HepG2 (cell line): ENCODE measurements around the gene PLPPR4. TPM values are rescaled to one million over a fixed set of nuclear protein-coding genes. Genes with fewer than 3 reads are reported as not detected.

Experiments
- ATAC-seq: fragments of 200-7000 bp; cut with Tn5 transposase; 3 replicates; pipeline ENCODE4 v1.9.1; 2020; ENCODE audit warnings: mild to moderate bottlenecking, moderate library complexity
- BruUV-seq: library from RNA; stranded (reverse); fragments of 400-500 nt; replicated peaks from 2 replicates; lab custom pipeline; 2021; lab: Mats Ljungman, UMichigan
- CTCF ChIA-PET: fragments of 300-600 bp; formaldehyde crosslinking; extraction: SDS; loops from one replicate; lab custom pipeline; 2021; ENCODE audit warnings: low total read pairs, inconsistent platforms, low intra/inter-chr PET ratio; lab: Yijun Ruan, JAX
- POLR2A ChIA-PET: fragments of 350-600 bp; sonication (Branson Sonifier 250); formaldehyde crosslinking; loops from one replicate; lab custom pipeline; 2020; ENCODE audit warnings: antibody characterized with exemption, inconsistent platforms; lab: Yijun Ruan, JAX
- DNase-seq: peaks from one replicate; pipeline ENCODE4 v3.0.0-alpha.2; 2015; ENCODE audit warnings: low spot score
- FAIRE-seq: peaks from 3 replicates; lab custom pipeline; 2011; peaks lifted over from hg19 to GRCh38; lab: Jason Lieb, UNC
- H2AFZ ChIP-seq: one replicate; pipeline ENCODE4 v1.6.1; 2011; ENCODE audit warnings: low read length, inconsistent platforms
- H3K27ac ChIP-seq: fragments of 300-600 bp; 3 replicates; pipeline ENCODE4 v1.8.0; 2011; ENCODE audit warnings: mixed run types, mild to moderate bottlenecking, mixed read lengths, low read length, inconsistent platforms; ENCODE audit not compliant: insufficient read depth; ENCODE audit errors: extremely low read length
- H3K27me3 ChIP-seq, 2 experiments: fragments of 200-600 bp in 1 of 2; 2 replicates in 1 of 2; 3 replicates in 1 of 2; pipeline versions ENCODE4 v1.6.0 to v1.8.0; 2011; ENCODE audit warnings: low read length in 2 of 2, mild to moderate bottlenecking in 2 of 2, moderate library complexity in 2 of 2, inconsistent platforms in 1 of 2; ENCODE audit not compliant: insufficient read depth in 2 of 2, control insufficient read depth in 1 of 2
- H3K36me3 ChIP-seq, 2 experiments: fragments of 200-600 bp in 1 of 2; replicated peaks in 1 of 2; 2 replicates in 1 of 2; 3 replicates in 1 of 2; pipeline versions ENCODE4 v1.5.1 to v1.8.0; 2011; ENCODE audit warnings: low read length in 2 of 2, inconsistent platforms in 1 of 2; ENCODE audit not compliant: insufficient read depth in 2 of 2, control insufficient read depth in 1 of 2
- H3K4me1 ChIP-seq: 2 replicates; pipeline ENCODE4 v1.5.1; 2012; ENCODE audit warnings: low read length, inconsistent platforms; ENCODE audit not compliant: insufficient read depth
- H3K4me2 ChIP-seq: 2 replicates; pipeline ENCODE4 v1.6.0; 2011; ENCODE audit warnings: low read depth, low read length, inconsistent platforms
- H3K4me3 ChIP-seq, 3 experiments: fragments of 200-600 bp in 1 of 3; sonication (generic), shearing (Covaris generic) in 1 of 3; replicated peaks in 1 of 3; 2 replicates each; pipeline ENCODE4 v1.5.1; 2011 to 2016; ENCODE audit warnings: low read length in 3 of 3, inconsistent platforms in 2 of 3, low read depth in 2 of 3, mild to moderate bottlenecking in 2 of 3, control low read depth in 1 of 3, mixed read lengths in 1 of 3; ENCODE audit not compliant: insufficient read depth in 1 of 3
- H3K79me2 ChIP-seq: one replicate; pipeline ENCODE4 v1.6.1; 2011; ENCODE audit warnings: low read length, inconsistent platforms; ENCODE audit not compliant: insufficient read depth
- H3K9ac ChIP-seq: 2 replicates; pipeline ENCODE4 v1.6.0; 2011; ENCODE audit warnings: mild to moderate bottlenecking, low read depth, low read length, inconsistent platforms; ENCODE audit not compliant: insufficient read depth
- H3K9me3 ChIP-seq: 2 replicates; pipeline ENCODE4 v1.5.1; 2012; ENCODE audit warnings: mild to moderate bottlenecking, low read length
- H4K20me1 ChIP-seq: 2 replicates; pipeline ENCODE4 v1.6.0; 2011; ENCODE audit warnings: inconsistent platforms, mild to moderate bottlenecking, low read length, moderate library complexity; ENCODE audit not compliant: insufficient read depth
- KLF11 ChIP-seq: IDR thresholded peaks from 2 replicates; pipeline ENCODE4 v1.6.1; 2016; ENCODE audit warnings: missing compliant biosample characterization
- KLF9 ChIP-seq: IDR thresholded peaks from 2 replicates; pipeline ENCODE4 v1.6.1; 2016; ENCODE audit warnings: low read depth
- MEIS1 ChIP-seq: sonication (generic); formaldehyde crosslinking; IDR thresholded peaks from 2 replicates; pipeline ENCODE4 v1.9.0; 2021; ENCODE audit warnings: mild to moderate bottlenecking, missing genetic modification reagents, moderate library complexity, borderline replicate concordance
- NKX3-1 ChIP-seq: sonication (generic); formaldehyde crosslinking; IDR thresholded peaks from 2 replicates; pipeline ENCODE4 v1.5.0; 2020; ENCODE audit warnings: missing genetic modification reagents
- PCBP1 ChIP-seq: fragments of 200-400 bp; formaldehyde crosslinking; IDR thresholded peaks from 2 replicates; pipeline ENCODE4 v1.6.1; 2017; ENCODE audit warnings: mild to moderate bottlenecking, low read depth, low read length, borderline replicate concordance
- PTBP1 ChIP-seq: fragments of 200-400 bp; formaldehyde crosslinking; IDR thresholded peaks from 2 replicates; pipeline ENCODE4 v1.6.1; 2018; ENCODE audit warnings: low read length, low read depth; ENCODE audit not compliant: poor library complexity, severe bottlenecking
- RBM22 ChIP-seq: fragments of 200-400 bp; formaldehyde crosslinking; optimal IDR thresholded peaks from 2 replicates; pipeline ENCODE3; 2017; ENCODE audit warnings: mild to moderate bottlenecking, low read length, moderate library complexity
- SUZ12 ChIP-seq: fragments of 150-350 bp; IDR thresholded peaks from 2 replicates; pipeline ENCODE4 v1.6.1; 2014; ENCODE audit warnings: low read depth, low read length
- TOE1 ChIP-seq: sonication (generic); formaldehyde crosslinking; IDR thresholded peaks from 2 replicates; pipeline ENCODE4 v1.4.0; 2020; ENCODE audit warnings: mild to moderate bottlenecking, missing genetic modification reagents
- ZFP82 ChIP-seq: sonication (generic); formaldehyde crosslinking; IDR thresholded peaks from 2 replicates; pipeline ENCODE4 v1.5.1; 2020; ENCODE audit warnings: mild to moderate bottlenecking, missing genetic modification reagents, borderline replicate concordance
- ZFP90 ChIP-seq: sonication (generic); formaldehyde crosslinking; IDR thresholded peaks from 2 replicates; pipeline ENCODE4 v1.8.0; 2022; ENCODE audit warnings: missing genetic modification reagents, mild to moderate bottlenecking, inconsistent platforms, borderline replicate concordance
- ZNF232 ChIP-seq: sonication (generic); formaldehyde crosslinking; IDR thresholded peaks from 2 replicates; pipeline ENCODE4 v1.4.0; 2020; ENCODE audit warnings: missing genetic modification reagents, borderline replicate concordance
- ZNF33A ChIP-seq: sonication (generic); formaldehyde crosslinking; IDR thresholded peaks from 2 replicates; pipeline ENCODE4 v1.5.1; 2020; ENCODE audit warnings: missing genetic modification reagents, mild to moderate bottlenecking, moderate library complexity, borderline replicate concordance
- ZNF782 ChIP-seq: sonication (generic); formaldehyde crosslinking; IDR thresholded peaks from 2 replicates; pipeline ENCODE4 v1.4.0; 2020; ENCODE audit warnings: missing genetic modification reagents, mild to moderate bottlenecking, borderline replicate concordance
- ZNF816 ChIP-seq: sonication (generic); formaldehyde crosslinking; IDR thresholded peaks from 2 replicates; pipeline ENCODE4 v1.8.0; 2022; ENCODE audit warnings: missing genetic modification reagents, mild to moderate bottlenecking, borderline replicate concordance
- ZSCAN9 ChIP-seq: IDR thresholded peaks from 2 replicates; pipeline ENCODE4 v1.6.1; 2016; ENCODE audit warnings: borderline replicate concordance
- WGBS: methylation state at CpG from one replicate; pipeline ENCODE4 v1.1.6; 2017; ENCODE audit warnings: low lambda C conversion rate; 5-methylcytosine and 5-hydroxymethylcytosine counted together
- in situ Hi-C: cut with HindIII; loops from 2 replicates; pipeline ENCODE4 v1.10.0; 2017; ENCODE audit warnings: low pct_unique_long_range_greater_than_20kb; ENCODE audit not compliant: extremely low pct_ligation_motif_present
- intact Hi-C: fragments of 100-400 bp; cut with micrococcal nuclease; formaldehyde crosslinking; loops from one replicate; pipeline ENCODE4 v1.10.0; 2022; ENCODE audit not compliant: unreplicated experiment
- polyA plus RNA-seq, 8 experiments: library from polyadenylated mRNA; depleted of rRNA in 3 of 8; stranded (reverse) in 7 of 8; unstranded in 1 of 8; fragments of >200 nt; fragmentation: Illumina TruSeq in 4 of 8; extraction: Trizol in 4 of 8; gene quantifications; 2 replicates each; pipeline versions ENCODE4 v1.2.1 to v1.2.3, GENCODE V29; 2011 to 2016; ENCODE audit warnings: low read depth in 4 of 8, missing spikeins in 1 of 8, mixed read lengths in 1 of 8; ENCODE audit not compliant: insufficient read depth in 1 of 8
- total RNA-seq, 5 experiments: library from RNA; depleted of rRNA; stranded (reverse); fragments of >200 nt; fragmentation: Illumina TruSeq; extraction: Trizol; gene quantifications; 2 replicates each; pipeline ENCODE4 v1.2.3, GENCODE V29; 2016; ENCODE audit warnings: low read depth in 1 of 5
- TF ChIP-seq, protein P1 (sequence below): sonication (generic); formaldehyde crosslinking; conservative IDR thresholded peaks from 2 replicates; pipeline ENCODE4 v1.4.0; 2020; ENCODE audit warnings: missing genetic modification reagents
- TF ChIP-seq, protein P2 (sequence below): IDR thresholded peaks from 2 replicates; pipeline ENCODE4 v1.6.1; 2016
- TF ChIP-seq, protein P3 (sequence below): IDR thresholded peaks from 2 replicates; pipeline ENCODE4 v1.6.1; 2016; ENCODE audit warnings: missing genetic modification reagents, missing compliant biosample characterization
- TF ChIP-seq, protein P4 (sequence below): sonication (generic); formaldehyde crosslinking; IDR thresholded peaks from 2 replicates; pipeline ENCODE4 v1.4.0; 2020; ENCODE audit warnings: mild to moderate bottlenecking, missing genetic modification reagents

Gene PLPPR4
- total and polyA plus RNA-seq, 2 of the 13 experiments (the other 11 are each of a cell fraction or from before 2014, with no cell fraction given) = not detected

DNA sequence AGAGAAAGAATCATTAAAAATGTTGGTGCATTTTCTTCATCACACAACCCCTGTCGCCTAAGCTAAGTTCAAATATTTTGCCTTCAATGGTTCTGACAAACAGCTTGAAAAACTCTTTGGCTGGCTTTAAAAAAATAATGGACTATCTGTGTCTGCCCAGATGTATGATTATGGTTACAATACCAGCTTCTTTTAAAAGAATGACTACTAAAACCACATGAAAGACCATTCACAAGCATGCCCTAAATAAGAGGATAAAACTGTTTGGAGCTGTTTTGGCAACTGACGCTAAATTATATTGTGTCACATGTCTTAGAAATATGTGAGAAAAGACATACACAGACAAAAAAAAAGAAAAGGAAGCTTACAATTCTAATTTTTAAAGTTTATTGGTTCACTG, 23.7 kb upstream of the PLPPR4 start:
- Histone ChIP-seq H3K36me3 (no peaks in the 10 kb centered on the region), H3K4me3 (no peak overlapping the region), H3K9me3 (no peaks in the 10 kb centered on the region), H3K4me1 (no peaks in the 10 kb centered on the region), H4K20me1 (no peaks in the 10 kb centered on the region), H3K79me2 (no peaks in the 10 kb centered on the region), H3K9ac (no peak overlapping the region), H2AFZ (no peak overlapping the region), H3K27me3 (no peaks in the 10 kb centered on the region), H3K27ac (no peak overlapping the region), H3K4me2 (no peak overlapping the region)
- no TSS peak for BruUV-seq
- in situ Hi-C loops = no loop called here
- WGBS = 28% methylated on average over 2 of the region's 2 CpGs
- CTCF ChIA-PET = no interaction called here
- FAIRE-seq (no peak), ATAC-seq (no peak), DNase-seq (no peak)
- POLR2A ChIA-PET = no interaction called here
- TF ChIP-seq KLF9 (CRISPR knock-in tag) (no peak), ZNF33A (CRISPR knock-in tag) (no peak), KLF11 (CRISPR knock-in tag) (no peak), RBM22 (no peak), ZFP90 (CRISPR knock-in tag) (no peak), TOE1 (no peak), SUZ12 (no peak), NKX3-1 (no peak), PCBP1 (no peak), ZNF816 (CRISPR knock-in tag) (no peak), ZNF232 (CRISPR knock-in tag) (no peak), ZNF782 (CRISPR knock-in tag) (no peak), PTBP1 (no peak), MEIS1 (CRISPR knock-in tag) (no peak), ZSCAN9 (CRISPR knock-in tag) (no peak), ZFP82 (no peak)
- TF ChIP-seq, protein P1, sequence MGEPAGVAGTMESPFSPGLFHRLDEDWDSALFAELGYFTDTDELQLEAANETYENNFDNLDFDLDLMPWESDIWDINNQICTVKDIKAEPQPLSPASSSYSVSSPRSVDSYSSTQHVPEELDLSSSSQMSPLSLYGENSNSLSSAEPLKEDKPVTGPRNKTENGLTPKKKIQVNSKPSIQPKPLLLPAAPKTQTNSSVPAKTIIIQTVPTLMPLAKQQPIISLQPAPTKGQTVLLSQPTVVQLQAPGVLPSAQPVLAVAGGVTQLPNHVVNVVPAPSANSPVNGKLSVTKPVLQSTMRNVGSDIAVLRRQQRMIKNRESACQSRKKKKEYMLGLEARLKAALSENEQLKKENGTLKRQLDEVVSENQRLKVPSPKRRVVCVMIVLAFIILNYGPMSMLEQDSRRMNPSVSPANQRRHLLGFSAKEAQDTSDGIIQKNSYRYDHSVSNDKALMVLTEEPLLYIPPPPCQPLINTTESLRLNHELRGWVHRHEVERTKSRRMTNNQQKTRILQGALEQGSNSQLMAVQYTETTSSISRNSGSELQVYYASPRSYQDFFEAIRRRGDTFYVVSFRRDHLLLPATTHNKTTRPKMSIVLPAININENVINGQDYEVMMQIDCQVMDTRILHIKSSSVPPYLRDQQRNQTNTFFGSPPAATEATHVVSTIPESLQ (CRISPR knock-in tag) = no peak
- TF ChIP-seq, protein P2, sequence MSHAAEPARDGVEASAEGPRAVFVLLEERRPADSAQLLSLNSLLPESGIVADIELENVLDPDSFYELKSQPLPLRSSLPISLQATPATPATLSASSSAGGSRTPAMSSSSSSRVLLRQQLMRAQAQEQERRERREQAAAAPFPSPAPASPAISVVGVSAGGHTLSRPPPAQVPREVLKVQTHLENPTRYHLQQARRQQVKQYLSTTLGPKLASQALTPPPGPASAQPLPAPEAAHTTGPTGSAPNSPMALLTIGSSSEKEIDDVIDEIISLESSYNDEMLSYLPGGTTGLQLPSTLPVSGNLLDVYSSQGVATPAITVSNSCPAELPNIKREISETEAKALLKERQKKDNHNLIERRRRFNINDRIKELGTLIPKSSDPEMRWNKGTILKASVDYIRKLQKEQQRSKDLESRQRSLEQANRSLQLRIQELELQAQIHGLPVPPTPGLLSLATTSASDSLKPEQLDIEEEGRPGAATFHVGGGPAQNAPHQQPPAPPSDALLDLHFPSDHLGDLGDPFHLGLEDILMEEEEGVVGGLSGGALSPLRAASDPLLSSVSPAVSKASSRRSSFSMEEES (CRISPR knock-in tag) = no peak
- TF ChIP-seq, protein P3, sequence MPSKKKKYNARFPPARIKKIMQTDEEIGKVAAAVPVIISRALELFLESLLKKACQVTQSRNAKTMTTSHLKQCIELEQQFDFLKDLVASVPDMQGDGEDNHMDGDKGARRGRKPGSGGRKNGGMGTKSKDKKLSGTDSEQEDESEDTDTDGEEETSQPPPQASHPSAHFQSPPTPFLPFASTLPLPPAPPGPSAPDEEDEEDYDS = no peak
- TF ChIP-seq, protein P4, sequence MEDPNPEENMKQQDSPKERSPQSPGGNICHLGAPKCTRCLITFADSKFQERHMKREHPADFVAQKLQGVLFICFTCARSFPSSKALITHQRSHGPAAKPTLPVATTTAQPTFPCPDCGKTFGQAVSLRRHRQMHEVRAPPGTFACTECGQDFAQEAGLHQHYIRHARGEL (CRISPR knock-in tag) = no peak
- intact Hi-C loops = no loop called here
